Bronchial epithelial cell (primary cell): ENCODE results near the gene PCDHGA9. TPM values are rescaled to one million over a fixed set of nuclear protein-coding genes. Genes with fewer than 3 reads are reported as not detected.
"Not testable (repeated sequence)": the region's sequence is repeated elsewhere in the genome, so short reads cannot be mapped to it uniquely, and the experiment has no call there.

Experiments used
- DNase-seq: peaks from one replicate; pipeline ENCODE4 v3.0.0-alpha.2; 2010; ENCODE audit warnings: low read depth
- FAIRE-seq: peaks from 2 replicates; lab custom pipeline; 2011; peaks lifted over from hg19 to GRCh38; lab: Jason Lieb, UNC
- H3K27me3 ChIP-seq: 2 replicates; pipeline ENCODE4 v1.5.1; 2011; ENCODE audit warnings: low read length; ENCODE audit not compliant: control insufficient read depth, insufficient read depth
- H3K36me3 ChIP-seq: 2 replicates; pipeline ENCODE4 v1.5.1; 2011; ENCODE audit warnings: low read length; ENCODE audit not compliant: control insufficient read depth, insufficient read depth
- H3K4me3 ChIP-seq: 2 replicates; pipeline ENCODE4 v1.5.1; 2011; ENCODE audit warnings: mild to moderate bottlenecking, low read depth, low read length, control low read depth
- total RNA-seq: library from RNA; depleted of rRNA; stranded (reverse); fragments of >200 nt; gene quantifications from 2 replicates; pipeline ENCODE4 v1.2.1, GENCODE V29; 2014
- TF ChIP-seq, protein P1 (sequence below): IDR thresholded peaks from 2 replicates; pipeline ENCODE4 v1.5.1; 2011; ENCODE audit warnings: mild to moderate bottlenecking, moderate library complexity, low read length, control low read depth, inconsistent platforms; ENCODE audit not compliant: insufficient read depth, severe bottlenecking

PCDHGA9 gene
- total RNA-seq, 1 donor from 2014 or later, result 0.53 TPM

DNA sequence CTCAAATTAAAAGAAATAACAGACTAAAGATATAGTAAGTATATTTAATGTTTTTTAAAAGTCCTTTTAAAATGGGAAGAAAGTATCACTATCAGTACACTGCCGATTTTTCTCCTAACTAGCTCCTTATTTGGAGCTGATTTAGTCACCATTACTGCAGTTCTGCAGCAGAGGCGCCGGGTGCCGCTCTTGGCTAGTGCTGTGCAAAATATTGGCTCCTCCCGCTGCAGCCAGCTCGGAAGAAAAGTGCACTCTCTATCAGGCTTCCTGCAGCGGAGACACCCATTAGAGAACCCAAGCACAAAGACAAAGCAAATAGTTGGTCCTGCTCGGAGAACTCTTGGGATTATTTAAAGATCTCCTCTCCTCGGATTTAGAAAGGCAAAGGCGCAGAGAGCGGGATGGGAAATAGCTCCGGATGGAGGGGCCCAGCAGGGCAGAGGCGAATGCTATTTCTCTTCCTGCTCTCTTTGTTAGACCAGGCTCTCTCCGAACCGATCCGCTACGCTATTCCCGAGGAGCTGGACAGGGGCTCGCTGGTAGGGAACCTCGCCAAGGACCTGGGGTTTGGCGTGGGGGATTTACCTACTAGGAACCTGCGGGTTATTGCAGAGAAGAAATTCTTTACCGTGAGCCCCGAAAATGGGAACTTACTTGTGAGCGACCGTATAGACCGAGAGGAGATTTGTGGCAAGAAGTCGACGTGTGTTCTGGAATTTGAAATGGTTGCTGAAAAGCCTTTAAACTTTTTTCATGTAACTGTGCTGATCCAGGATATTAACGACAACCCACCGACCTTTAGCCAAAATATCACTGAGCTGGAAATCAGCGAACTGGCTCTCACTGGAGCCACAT lies 32.4 kb upstream of the PCDHGA9 start, which contains the start of gene PCDHGB3:
Gene PCDHGB3, plus strand, starts transcription at position 249 of the 855 bp plus-strand sequence. Its CDS starts 153 bp downstream, at position 402.
- FAIRE-seq, result peak; percentile 18

DNA sequence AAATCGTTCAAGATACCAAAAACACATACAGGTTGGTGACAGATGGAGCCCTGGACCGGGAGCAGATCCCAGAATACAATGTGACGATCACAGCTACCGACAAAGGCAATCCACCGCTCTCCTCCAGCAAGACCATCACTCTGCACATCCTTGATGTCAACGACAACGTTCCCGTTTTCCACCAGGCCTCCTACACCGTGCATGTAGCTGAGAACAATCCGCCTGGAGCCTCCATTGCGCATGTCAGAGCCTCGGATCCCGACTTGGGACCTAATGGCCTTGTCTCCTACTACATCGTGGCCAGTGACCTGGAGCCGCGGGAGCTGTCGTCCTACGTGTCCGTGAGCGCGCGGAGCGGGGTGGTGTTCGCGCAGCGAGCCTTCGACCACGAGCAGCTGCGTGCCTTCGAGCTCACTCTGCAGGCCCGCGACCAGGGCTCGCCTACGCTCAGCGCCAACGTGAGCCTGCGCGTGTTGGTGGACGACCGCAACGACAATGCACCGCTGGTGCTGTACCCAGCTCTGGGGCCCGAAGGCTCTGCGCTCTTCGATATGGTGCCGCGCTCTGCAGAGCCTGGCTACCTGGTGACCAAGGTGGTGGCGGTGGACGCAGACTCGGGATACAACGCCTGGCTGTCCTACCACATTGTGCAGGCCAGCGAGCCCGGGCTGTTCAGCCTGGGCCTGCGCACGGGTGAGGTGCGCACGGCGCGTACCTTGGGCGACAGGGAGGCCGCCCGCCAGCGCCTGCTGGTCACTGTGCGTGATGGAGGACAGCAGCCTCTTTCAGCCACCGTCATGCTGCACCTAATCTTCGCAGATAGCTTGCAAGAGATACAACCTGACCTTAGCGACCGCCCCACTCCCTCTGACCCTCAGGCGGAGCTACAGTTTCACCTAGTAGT lies 30.8 kb upstream of the PCDHGA9 start:
- Histone ChIP-seq H3K27me3 (peaks cover 9% of the 10 kb centered on the region), H3K36me3 (no peaks in the 10 kb centered on the region), H3K4me3 (no peak overlapping the region)
- TF ChIP-seq, protein P1, sequence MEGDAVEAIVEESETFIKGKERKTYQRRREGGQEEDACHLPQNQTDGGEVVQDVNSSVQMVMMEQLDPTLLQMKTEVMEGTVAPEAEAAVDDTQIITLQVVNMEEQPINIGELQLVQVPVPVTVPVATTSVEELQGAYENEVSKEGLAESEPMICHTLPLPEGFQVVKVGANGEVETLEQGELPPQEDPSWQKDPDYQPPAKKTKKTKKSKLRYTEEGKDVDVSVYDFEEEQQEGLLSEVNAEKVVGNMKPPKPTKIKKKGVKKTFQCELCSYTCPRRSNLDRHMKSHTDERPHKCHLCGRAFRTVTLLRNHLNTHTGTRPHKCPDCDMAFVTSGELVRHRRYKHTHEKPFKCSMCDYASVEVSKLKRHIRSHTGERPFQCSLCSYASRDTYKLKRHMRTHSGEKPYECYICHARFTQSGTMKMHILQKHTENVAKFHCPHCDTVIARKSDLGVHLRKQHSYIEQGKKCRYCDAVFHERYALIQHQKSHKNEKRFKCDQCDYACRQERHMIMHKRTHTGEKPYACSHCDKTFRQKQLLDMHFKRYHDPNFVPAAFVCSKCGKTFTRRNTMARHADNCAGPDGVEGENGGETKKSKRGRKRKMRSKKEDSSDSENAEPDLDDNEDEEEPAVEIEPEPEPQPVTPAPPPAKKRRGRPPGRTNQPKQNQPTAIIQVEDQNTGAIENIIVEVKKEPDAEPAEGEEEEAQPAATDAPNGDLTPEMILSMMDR, result no peak
- DNase-seq, result no peak
- FAIRE-seq, result no peak

More for the DNA sequence above, 32.4 kb upstream of the PCDHGA9 start, which contains the start of gene PCDHGB3:
- peak; percentile 29 for DNase-seq
- TF ChIP-seq, protein P1, result peak; percentile 31
- H3K36me3 ChIP-seq, result no peaks in the 10 kb centered on the region
- H3K4me3 ChIP-seq, result peak within 1 kb of the TSS; percentile 19
- peaks cover 20% of the 10 kb centered on the region for H3K27me3 ChIP-seq

GRCh38 chr5:141373673-141374317 lies 28.8 kb upstream of the PCDHGA9 start, which contains the start of gene PCDHGA6:
Gene PCDHGA6, plus strand, starts transcription at chr5:141373891. Its CDS starts 193 bp downstream, at chr5:141374084.
- DNase-seq (peak; percentile 29), FAIRE-seq (no peak)
- no peaks in the 10 kb centered on the region for H3K36me3 ChIP-seq
- H3K4me3 ChIP-seq, result peak within 1 kb of the TSS; percentile 19
- peaks cover 9% of the 10 kb centered on the region for H3K27me3 ChIP-seq
- TF ChIP-seq, protein P1, result peak; percentile 36

DNA sequence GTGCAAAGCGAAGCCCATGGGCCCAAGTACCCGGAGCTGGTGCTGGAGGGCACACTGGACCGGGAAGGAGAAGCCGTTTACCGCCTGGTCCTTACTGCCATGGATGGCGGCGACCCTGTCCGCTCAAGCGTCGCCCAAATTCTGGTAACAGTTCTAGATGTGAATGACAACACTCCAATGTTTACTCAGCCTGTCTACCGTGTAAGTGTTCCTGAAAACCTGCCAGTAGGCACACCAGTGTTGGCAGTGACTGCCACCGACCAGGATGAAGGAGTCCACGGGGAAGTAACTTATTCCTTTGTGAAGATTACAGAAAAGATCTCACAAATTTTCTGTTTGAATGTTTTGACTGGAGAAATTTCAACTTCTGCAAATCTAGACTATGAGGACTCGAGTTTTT lies 28.0 kb upstream of the PCDHGA9 start:
- no peak for DNase-seq
- no peaks in the 10 kb centered on the region for H3K36me3 ChIP-seq
- TF ChIP-seq, protein P1, result no peak
- no peak overlapping the region for H3K4me3 ChIP-seq
- H3K27me3 ChIP-seq, result peaks cover 9% of the 10 kb centered on the region
- FAIRE-seq, result peak; percentile 55

GRCh38 chr5:141375444-141376155 lies 27.0 kb upstream of the PCDHGA9 start:
- not testable (repeated sequence) for H3K4me3 ChIP-seq, DNase-seq, H3K27me3 ChIP-seq, H3K36me3 ChIP-seq, FAIRE-seq
